Transverse colon (tissue), 4 donors: Measurements from ENCODE around the gene ITGB8. TPM values are rescaled to one million over a fixed set of nuclear protein-coding genes. Genes with fewer than 3 reads are reported as not detected.

Experiments used
- DNase-seq: peaks from one replicate; pipeline ENCODE4 v3.0.0-alpha.2; 2019
- H3K27ac ChIP-seq, 4 donors: fragments of 200-600 bp; sonication (generic); 2 replicates each; pipeline ENCODE4 v1.5.1; 2016 to 2018; ENCODE audit warnings: inconsistent platforms in 4 of 4
- H3K27me3 ChIP-seq: fragments of 200-600 bp; sonication (generic); 2 replicates; pipeline ENCODE4 v1.5.1; 2017; ENCODE audit warnings: inconsistent platforms
- H3K36me3 ChIP-seq, 4 donors: fragments of 200-600 bp; sonication (generic); 2 replicates each; pipeline ENCODE4 v1.5.1; 2017 to 2019; ENCODE audit warnings: inconsistent platforms in 4 of 4
- H3K4me1 ChIP-seq, 4 donors: fragments of 200-600 bp; sonication (generic); 2 replicates each; pipeline ENCODE4 v1.5.1; 2017 to 2020; ENCODE audit warnings: inconsistent platforms in 4 of 4
- H3K4me3 ChIP-seq, 4 donors: fragments of 200-600 bp; sonication (generic); 1 replicate in 1 of 4; 2 replicates in 3 of 4; pipeline versions ENCODE4 v1.5.1 to v1.6.1; 2017 to 2019; ENCODE audit warnings: inconsistent platforms in 4 of 4
- H3K9me3 ChIP-seq, 2 donors: fragments of 200-600 bp; sonication (generic); 2 replicates each; pipeline ENCODE4 v1.5.1; 2017 to 2019; ENCODE audit warnings: inconsistent platforms in 2 of 2
- CTCF ChIP-seq, 5 experiments: fragments of 200-600 bp in 3 of 5; fragments of 450-650 bp in 2 of 5; sonication (generic) in 3 of 5; IDR thresholded peaks; 1 replicate in 2 of 5; 2 replicates in 3 of 5; pipeline ENCODE4 v1.5.1; 2016 to 2017; ENCODE audit warnings: antibody characterized with exemption in 5 of 5, inconsistent platforms in 3 of 5, mild to moderate bottlenecking in 2 of 5, moderate library complexity in 1 of 5
- EP300 ChIP-seq: sonication (generic); formaldehyde crosslinking; IDR thresholded peaks from one replicate; pipeline ENCODE4 v1.6.1; 2017; ENCODE audit warnings: antibody characterized with exemption, low read depth
- POLR2A ChIP-seq: fragments of 450-650 bp; IDR thresholded peaks from one replicate; pipeline ENCODE4 v1.6.1; 2016; ENCODE audit warnings: antibody characterized with exemption, mild to moderate bottlenecking, moderate library complexity
- POLR2AphosphoS5 ChIP-seq, 3 donors: sonication (generic); formaldehyde crosslinking; IDR thresholded peaks; one replicate each; pipeline ENCODE4 v1.6.1; 2016; ENCODE audit warnings: antibody characterized with exemption in 3 of 3
- WGBS, 2 donors: methylation state at CpG; one replicate each; pipeline ENCODE4 v1.1.5; 2018; ENCODE audit warnings: low coverage in 1 of 2; 5-methylcytosine and 5-hydroxymethylcytosine counted together
- in situ Hi-C, 4 donors: fragments of 200-750 bp; cut with MboI; loops; one replicate each; pipeline versions ENCODE4 v1.15.0 to v1.15.1; 2017; ENCODE audit warnings: low sequenced_read_pairs in 3 of 4, low pct_ligation_motif_present in 1 of 4, low pct_unique_long_range_greater_than_20kb in 1 of 4
- intact Hi-C: fragments of 100-400 bp; cut with DNase I; formaldehyde crosslinking; loops from one replicate; pipeline ENCODE4 v1.15.1; 2023; ENCODE audit warnings: low total_unique reads
- total RNA-seq, 4 donors: library from RNA; depleted of rRNA; stranded (reverse); fragments of >200 nt; gene quantifications; one replicate each; pipeline ENCODE4 v1.1.0, GENCODE V29; 2016

Gene ITGB8
- total RNA-seq = 10 to 100 TPM in 1 of 4 donors, 1 to 10 TPM in 3; 3.0 to 14.0 (median 8.6) TPM

GRCh38 chr7:20330239-20330927 lies at the start of gene ITGB8:
Gene ITGB8, plus strand, starts transcription at chr7:20330900. Its CDS starts 907 bp downstream, at chr7:20331807.
- Histone ChIP-seq H3K27me3 (no peaks in the 10 kb centered on the region), H3K36me3 (no peaks in the 10 kb centered on the region), H3K9me3 (no peaks in the 10 kb centered on the region), H3K4me3 (peak within 1 kb of the TSS; percentile 54 to 84 (median 75)), H3K27ac (peak within 1 kb of the TSS; percentile 90 to 96 (median 93)), H3K4me1 (peaks cover 0 to 18% (median 0%) of the 10 kb centered on the region in 4 donors)
- 0% methylated on average over 4 to 49 of the region's 50 CpGs for WGBS, 2 donors
- TF ChIP-seq EP300 = no peak
- TF ChIP-seq POLR2A = peak; percentile 74
- TF ChIP-seq POLR2AphosphoS5 (IDR thresholded peaks at IDR 0.05) = peak in 2 of 3 donors; percentile 79 to 82
- intact Hi-C loops = no loop called here
- in situ Hi-C loops = loop anchor here in 1 of 4 donors (25.0 kb wide), 1 partner anchor 568 kb away; the partner anchor contains the start of gene TMEM196
- peak; percentile 83 for DNase-seq

- intact Hi-C loops = no loop called here
- H3K27ac ChIP-seq = no peak overlapping the region
- TF ChIP-seq CTCF (IDR thresholded peaks at IDR 0.05) (no peak), POLR2AphosphoS5 (IDR thresholded peaks at IDR 0.05) (no peak), POLR2A (no peak), EP300 (no peak)
- no peak for DNase-seq
- in situ Hi-C loops = no loop called here
- peaks cover 0 to 9% (median 4%) of the 10 kb centered on the region in 4 donors for H3K4me1 ChIP-seq
- H3K9me3 ChIP-seq = no peaks in the 10 kb centered on the region
- H3K36me3 ChIP-seq = no peaks in the 10 kb centered on the region
- no peak overlapping the region for H3K4me3 ChIP-seq
- WGBS, 2 donors = 74 to 93% methylated on average over 1 of the region's 1 CpG
- no peaks in the 10 kb centered on the region for H3K27me3 ChIP-seq
Measured at GRCh38 chr7:20282959-20283358, 47.7 kb upstream of the ITGB8 start.

GRCh38 chr7:20283385-20283784 lies 47.3 kb upstream of the ITGB8 start:
- H3K9me3 ChIP-seq = no peaks in the 10 kb centered on the region
- H3K4me3 ChIP-seq = no peak overlapping the region
- peaks cover 0 to 9% (median 4%) of the 10 kb centered on the region in 4 donors for H3K4me1 ChIP-seq
- TF ChIP-seq CTCF (IDR thresholded peaks at IDR 0.05) = no peak
- no peak for TF ChIP-seq POLR2A
- TF ChIP-seq POLR2AphosphoS5 (IDR thresholded peaks at IDR 0.05) = no peak
- TF ChIP-seq EP300 = no peak
- H3K27ac ChIP-seq = no peak overlapping the region
- H3K36me3 ChIP-seq = no peaks in the 10 kb centered on the region
- 83 to 86% methylated on average over 2 of the region's 2 CpGs for WGBS, 2 donors
- no peaks in the 10 kb centered on the region for H3K27me3 ChIP-seq
- no peak for DNase-seq
- intact Hi-C loops (no loop called here), in situ Hi-C loops (no loop called here)

GRCh38 chr7:20284003-20284770 lies 46.5 kb upstream of the ITGB8 start:
- in situ Hi-C loops = no loop called here
- H3K27me3 ChIP-seq = no peaks in the 10 kb centered on the region

GRCh38 chr7:20284771-20285143 lies 45.9 kb upstream of the ITGB8 start:
- H3K4me3 ChIP-seq = no peak overlapping the region
- H3K27ac ChIP-seq = no peak overlapping the region
- no peak for DNase-seq
- intact Hi-C loops = no loop called here
- TF ChIP-seq EP300 (no peak), POLR2A (no peak), CTCF (IDR thresholded peaks at IDR 0.05) (no peak), POLR2AphosphoS5 (IDR thresholded peaks at IDR 0.05) (no peak)
- no peaks in the 10 kb centered on the region for H3K27me3 ChIP-seq
- no peaks in the 10 kb centered on the region for H3K9me3 ChIP-seq
- H3K4me1 ChIP-seq = peaks cover 0 to 9% (median 4%) of the 10 kb centered on the region in 4 donors
- in situ Hi-C loops = no loop called here
- H3K36me3 ChIP-seq = no peaks in the 10 kb centered on the region

More at GRCh38 chr7:20284003-20284770, 46.5 kb upstream of the ITGB8 start:
- H3K36me3 ChIP-seq = no peaks in the 10 kb centered on the region
- H3K27ac ChIP-seq = no peak overlapping the region
- intact Hi-C loops = no loop called here
- no peak for DNase-seq
- H3K4me3 ChIP-seq = no peak overlapping the region
- no peaks in the 10 kb centered on the region for H3K9me3 ChIP-seq
- H3K4me1 ChIP-seq = peaks cover 0 to 9% (median 4%) of the 10 kb centered on the region in 4 donors
- TF ChIP-seq EP300 = no peak
- WGBS, 2 donors = 73 to 82% methylated on average over 3 of the region's 3 CpGs
